M059J (cell line): ENCODE results near the gene VN1R5. TPM values are rescaled to one million over a fixed set of nuclear protein-coding genes. Genes with fewer than 3 reads are reported as not detected.
"Not testable (repeated sequence)": the region's sequence is repeated elsewhere in the genome, so short reads cannot be mapped to it uniquely, and the experiment has no call there.

Source experiments
- DNase-seq: peaks from one replicate; pipeline ENCODE4 v3.0.0-alpha.2; 2012; ENCODE audit warnings: low read depth
- total RNA-seq: library from RNA; depleted of rRNA; stranded (reverse); fragments of >200 nt; shearing (Covaris generic); gene quantifications from 2 replicates; pipeline ENCODE4 v1.2.3, GENCODE V29; 2014

VN1R5 gene
- total RNA-seq, 1 experiment from 2014 or later: not detected

- DNase-seq: peak; percentile 38
Observed at GRCh38 chr1:247273013-247273412, 17.1 kb downstream of the VN1R5 start.

- no peak for DNase-seq
Observed at GRCh38 chr1:247274605-247275256, 18.9 kb downstream of the VN1R5 start.

GRCh38 chr1:247277191-247277590 lies 21.3 kb downstream of the VN1R5 start:
- no peak for DNase-seq

- peak; percentile 50 for DNase-seq
Observed at GRCh38 chr1:247281001-247281574, 25.2 kb downstream of the VN1R5 start.

- no peak for DNase-seq
Observed at GRCh38 chr1:247286134-247286670, 30.3 kb downstream of the VN1R5 start.

- DNase-seq: no peak
Observed at GRCh38 chr1:247287460-247287859, 31.6 kb downstream of the VN1R5 start.

- no peak for DNase-seq
Observed at GRCh38 chr1:247288341-247288740, 32.5 kb downstream of the VN1R5 start.

- not testable (repeated sequence) for DNase-seq
Observed at GRCh38 chr1:247289274-247289892, 33.5 kb downstream of the VN1R5 start.

GRCh38 chr1:247290576-247290975 lies 34.7 kb downstream of the VN1R5 start:
- no peak for DNase-seq

GRCh38 chr1:247291161-247291560 lies 35.3 kb downstream of the VN1R5 start:
- DNase-seq: no peak

GRCh38 chr1:247291833-247292561 lies 36.1 kb downstream of the VN1R5 start:
- DNase-seq: no peak

GRCh38 chr1:247293047-247293446 lies 37.2 kb downstream of the VN1R5 start:
- no peak for DNase-seq

- peak; percentile 88 for DNase-seq
Observed at GRCh38 chr1:247294282-247294681, 38.4 kb downstream of the VN1R5 start.

- DNase-seq: peak; percentile 75
Observed at GRCh38 chr1:247295274-247295684, 39.4 kb downstream of the VN1R5 start.

- no peak for DNase-seq
Observed at GRCh38 chr1:247295746-247296145, 39.9 kb downstream of the VN1R5 start.

GRCh38 chr1:247296599-247297180 lies 40.8 kb downstream of the VN1R5 start:
- no peak for DNase-seq

GRCh38 chr1:247297263-247298123 lies 41.6 kb downstream of the VN1R5 start:
- DNase-seq: no peak

- DNase-seq: no peak
Observed at GRCh38 chr1:247298124-247298481, 42.2 kb downstream of the VN1R5 start.

GRCh38 chr1:247298701-247299100 lies 42.8 kb downstream of the VN1R5 start:
- no peak for DNase-seq

- no peak for DNase-seq
Observed at GRCh38 chr1:247299723-247300381, 44.0 kb downstream of the VN1R5 start.
